ENCODE results near the gene RPRM. TPM values are rescaled to one million over a fixed set of nuclear protein-coding genes. Genes with fewer than 3 reads are reported as not detected.

The RPRM gene
- total RNA-seq, 1 experiment from 2014 or later: not detected

- H3K36me3 ChIP-seq (ENCODE audit: control insufficient read depth, insufficient read depth, low read length): no peaks in the 10 kb centered on the region
- H3K4me1 ChIP-seq (ENCODE audit: control insufficient read depth, insufficient read depth, low read length): no peaks in the 10 kb centered on the region
- H3K27ac ChIP-seq (ENCODE audit: low read length): no peak overlapping the region
- in situ Hi-C loops (cut with HindIII; ENCODE audit: low pct_unique_long_range_greater_than_20kb, low sequenced_read_pairs) (no loop called here), intact Hi-C loops (cut with micrococcal nuclease; ENCODE audit: unreplicated experiment) (no loop called here)
- no peak overlapping the region for H3K4me3 ChIP-seq (ENCODE audit: low read depth in 2 of 2, low read length in 2 of 2)
- BruUV-seq (replicated peaks): no TSS peak
- TF ChIP-seq TCF7L2 (IDR thresholded peaks at IDR 0.05; ENCODE audit: low read depth, low read length) (no peak), POLR2AphosphoS5 (IDR thresholded peaks at IDR 0.05; ENCODE audit: low read depth, low read length) (no peak), CTCF (IDR thresholded peaks at IDR 0.05) (no peak), SIN3A (IDR thresholded peaks at IDR 0.05; ENCODE audit: borderline replicate concordance, insufficient read depth, low read depth, low read length) (no peak)
- TF ChIP-seq, protein P1, sequence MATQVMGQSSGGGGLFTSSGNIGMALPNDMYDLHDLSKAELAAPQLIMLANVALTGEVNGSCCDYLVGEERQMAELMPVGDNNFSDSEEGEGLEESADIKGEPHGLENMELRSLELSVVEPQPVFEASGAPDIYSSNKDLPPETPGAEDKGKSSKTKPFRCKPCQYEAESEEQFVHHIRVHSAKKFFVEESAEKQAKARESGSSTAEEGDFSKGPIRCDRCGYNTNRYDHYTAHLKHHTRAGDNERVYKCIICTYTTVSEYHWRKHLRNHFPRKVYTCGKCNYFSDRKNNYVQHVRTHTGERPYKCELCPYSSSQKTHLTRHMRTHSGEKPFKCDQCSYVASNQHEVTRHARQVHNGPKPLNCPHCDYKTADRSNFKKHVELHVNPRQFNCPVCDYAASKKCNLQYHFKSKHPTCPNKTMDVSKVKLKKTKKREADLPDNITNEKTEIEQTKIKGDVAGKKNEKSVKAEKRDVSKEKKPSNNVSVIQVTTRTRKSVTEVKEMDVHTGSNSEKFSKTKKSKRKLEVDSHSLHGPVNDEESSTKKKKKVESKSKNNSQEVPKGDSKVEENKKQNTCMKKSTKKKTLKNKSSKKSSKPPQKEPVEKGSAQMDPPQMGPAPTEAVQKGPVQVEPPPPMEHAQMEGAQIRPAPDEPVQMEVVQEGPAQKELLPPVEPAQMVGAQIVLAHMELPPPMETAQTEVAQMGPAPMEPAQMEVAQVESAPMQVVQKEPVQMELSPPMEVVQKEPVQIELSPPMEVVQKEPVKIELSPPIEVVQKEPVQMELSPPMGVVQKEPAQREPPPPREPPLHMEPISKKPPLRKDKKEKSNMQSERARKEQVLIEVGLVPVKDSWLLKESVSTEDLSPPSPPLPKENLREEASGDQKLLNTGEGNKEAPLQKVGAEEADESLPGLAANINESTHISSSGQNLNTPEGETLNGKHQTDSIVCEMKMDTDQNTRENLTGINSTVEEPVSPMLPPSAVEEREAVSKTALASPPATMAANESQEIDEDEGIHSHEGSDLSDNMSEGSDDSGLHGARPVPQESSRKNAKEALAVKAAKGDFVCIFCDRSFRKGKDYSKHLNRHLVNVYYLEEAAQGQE (IDR thresholded peaks at IDR 0.05; ENCODE audit: insufficient read depth in 1 of 2, low read depth in 2 of 2, low read length in 1 of 2): no peak
- H3K9me3 ChIP-seq (ENCODE audit: control insufficient read depth, insufficient read depth, low read depth, low read length): no peaks in the 10 kb centered on the region
- CTCF ChIA-PET: no interaction called here
- DNase-seq (ENCODE audit: low read depth, low spot score) (no peak), ATAC-seq (no peak)
- POLR2A ChIA-PET: no interaction called here
- H3K27me3 ChIP-seq (ENCODE audit: control insufficient read depth, insufficient read depth, low read length): no peaks in the 10 kb centered on the region
These were observed 45.2 kb downstream of the RPRM start for GRCh38 chr2:153433403-153433802.

- no peak overlapping the region for H3K4me3 ChIP-seq (ENCODE audit: low read depth in 2 of 2, low read length in 2 of 2)
- in situ Hi-C loops (cut with HindIII; ENCODE audit: low pct_unique_long_range_greater_than_20kb, low sequenced_read_pairs) (no loop called here), intact Hi-C loops (cut with micrococcal nuclease; ENCODE audit: unreplicated experiment) (no loop called here)
- no peaks in the 10 kb centered on the region for H3K9me3 ChIP-seq (ENCODE audit: control insufficient read depth, insufficient read depth, low read depth, low read length)
- no peak for DNase-seq (ENCODE audit: low read depth, low spot score)
- no peak for ATAC-seq
- H3K27me3 ChIP-seq (ENCODE audit: control insufficient read depth, insufficient read depth, low read length): no peaks in the 10 kb centered on the region
- POLR2A ChIA-PET: no interaction called here
- no peaks in the 10 kb centered on the region for H3K4me1 ChIP-seq (ENCODE audit: control insufficient read depth, insufficient read depth, low read length)
- no peak for TF ChIP-seq CTCF (IDR thresholded peaks at IDR 0.05)
- no peak for TF ChIP-seq SIN3A (IDR thresholded peaks at IDR 0.05; ENCODE audit: borderline replicate concordance, insufficient read depth, low read depth, low read length)
- TF ChIP-seq, protein P1 (IDR thresholded peaks at IDR 0.05; ENCODE audit: insufficient read depth in 1 of 2, low read depth in 2 of 2, low read length in 1 of 2): no peak
- no peak for TF ChIP-seq POLR2AphosphoS5 (IDR thresholded peaks at IDR 0.05; ENCODE audit: low read depth, low read length)
- no peak for TF ChIP-seq TCF7L2 (IDR thresholded peaks at IDR 0.05; ENCODE audit: low read depth, low read length)
- CTCF ChIA-PET: no interaction called here
- no peaks in the 10 kb centered on the region for H3K36me3 ChIP-seq (ENCODE audit: control insufficient read depth, insufficient read depth, low read length)
- H3K27ac ChIP-seq (ENCODE audit: low read length): no peak overlapping the region
- no TSS peak for BruUV-seq (replicated peaks)
These were observed 46.2 kb downstream of the RPRM start for GRCh38 chr2:153432381-153432780.

All from Panc1 (cell line).